ENCODE measurements around the gene PLD4. TPM values are rescaled to one million over a fixed set of nuclear protein-coding genes. Genes with fewer than 3 reads are reported as not detected.

PLD4 gene
- total RNA-seq, 1 experiment from 2014 or later: 0.15 TPM

DNA sequence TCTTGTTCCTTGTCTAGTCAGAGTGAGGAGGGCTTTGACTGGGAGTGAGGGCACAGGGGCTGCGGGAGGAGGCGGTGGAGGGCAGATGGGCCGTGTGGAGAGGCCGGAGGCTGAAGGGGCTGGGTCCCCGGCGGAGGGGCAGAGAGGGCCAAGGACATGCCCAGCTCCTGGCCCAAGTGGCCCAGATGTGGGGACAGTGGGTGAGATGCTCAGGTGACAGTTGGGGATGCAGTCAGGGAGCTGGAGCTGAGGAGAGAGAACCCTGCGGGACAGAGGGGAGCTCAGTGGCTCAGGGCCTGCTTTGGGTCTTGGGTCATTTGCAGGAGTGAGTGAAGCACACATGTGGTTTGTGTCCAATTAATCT lies 26.5 kb upstream of the PLD4 start:
- Histone ChIP-seq H3K36me3 (ENCODE audit: control insufficient read depth, insufficient read depth, low read length) (no peaks in the 10 kb centered on the region), H3K27ac (ENCODE audit: low read length) (no peak overlapping the region), H3K4me1 (ENCODE audit: control insufficient read depth, insufficient read depth, low read length) (peaks cover 3% of the 10 kb centered on the region), H3K4me3 (ENCODE audit: low read depth in 2 of 2, low read length in 2 of 2) (no peak overlapping the region), H3K27me3 (ENCODE audit: control insufficient read depth, insufficient read depth, low read length) (no peaks in the 10 kb centered on the region), H3K9me3 (ENCODE audit: control insufficient read depth, insufficient read depth, low read depth, low read length) (no peaks in the 10 kb centered on the region)
- POLR2A ChIA-PET: no interaction called here
- DNase-seq (ENCODE audit: low read depth, low spot score) (no peak), ATAC-seq (no peak)
- CTCF ChIA-PET: no interaction called here
- no peak for TF ChIP-seq TCF7L2 (IDR thresholded peaks at IDR 0.05; ENCODE audit: low read depth, low read length)
- TF ChIP-seq, protein P1, sequence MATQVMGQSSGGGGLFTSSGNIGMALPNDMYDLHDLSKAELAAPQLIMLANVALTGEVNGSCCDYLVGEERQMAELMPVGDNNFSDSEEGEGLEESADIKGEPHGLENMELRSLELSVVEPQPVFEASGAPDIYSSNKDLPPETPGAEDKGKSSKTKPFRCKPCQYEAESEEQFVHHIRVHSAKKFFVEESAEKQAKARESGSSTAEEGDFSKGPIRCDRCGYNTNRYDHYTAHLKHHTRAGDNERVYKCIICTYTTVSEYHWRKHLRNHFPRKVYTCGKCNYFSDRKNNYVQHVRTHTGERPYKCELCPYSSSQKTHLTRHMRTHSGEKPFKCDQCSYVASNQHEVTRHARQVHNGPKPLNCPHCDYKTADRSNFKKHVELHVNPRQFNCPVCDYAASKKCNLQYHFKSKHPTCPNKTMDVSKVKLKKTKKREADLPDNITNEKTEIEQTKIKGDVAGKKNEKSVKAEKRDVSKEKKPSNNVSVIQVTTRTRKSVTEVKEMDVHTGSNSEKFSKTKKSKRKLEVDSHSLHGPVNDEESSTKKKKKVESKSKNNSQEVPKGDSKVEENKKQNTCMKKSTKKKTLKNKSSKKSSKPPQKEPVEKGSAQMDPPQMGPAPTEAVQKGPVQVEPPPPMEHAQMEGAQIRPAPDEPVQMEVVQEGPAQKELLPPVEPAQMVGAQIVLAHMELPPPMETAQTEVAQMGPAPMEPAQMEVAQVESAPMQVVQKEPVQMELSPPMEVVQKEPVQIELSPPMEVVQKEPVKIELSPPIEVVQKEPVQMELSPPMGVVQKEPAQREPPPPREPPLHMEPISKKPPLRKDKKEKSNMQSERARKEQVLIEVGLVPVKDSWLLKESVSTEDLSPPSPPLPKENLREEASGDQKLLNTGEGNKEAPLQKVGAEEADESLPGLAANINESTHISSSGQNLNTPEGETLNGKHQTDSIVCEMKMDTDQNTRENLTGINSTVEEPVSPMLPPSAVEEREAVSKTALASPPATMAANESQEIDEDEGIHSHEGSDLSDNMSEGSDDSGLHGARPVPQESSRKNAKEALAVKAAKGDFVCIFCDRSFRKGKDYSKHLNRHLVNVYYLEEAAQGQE (IDR thresholded peaks at IDR 0.05; ENCODE audit: insufficient read depth in 1 of 2, low read depth in 2 of 2, low read length in 1 of 2): no peak
- TF ChIP-seq, protein P2, sequence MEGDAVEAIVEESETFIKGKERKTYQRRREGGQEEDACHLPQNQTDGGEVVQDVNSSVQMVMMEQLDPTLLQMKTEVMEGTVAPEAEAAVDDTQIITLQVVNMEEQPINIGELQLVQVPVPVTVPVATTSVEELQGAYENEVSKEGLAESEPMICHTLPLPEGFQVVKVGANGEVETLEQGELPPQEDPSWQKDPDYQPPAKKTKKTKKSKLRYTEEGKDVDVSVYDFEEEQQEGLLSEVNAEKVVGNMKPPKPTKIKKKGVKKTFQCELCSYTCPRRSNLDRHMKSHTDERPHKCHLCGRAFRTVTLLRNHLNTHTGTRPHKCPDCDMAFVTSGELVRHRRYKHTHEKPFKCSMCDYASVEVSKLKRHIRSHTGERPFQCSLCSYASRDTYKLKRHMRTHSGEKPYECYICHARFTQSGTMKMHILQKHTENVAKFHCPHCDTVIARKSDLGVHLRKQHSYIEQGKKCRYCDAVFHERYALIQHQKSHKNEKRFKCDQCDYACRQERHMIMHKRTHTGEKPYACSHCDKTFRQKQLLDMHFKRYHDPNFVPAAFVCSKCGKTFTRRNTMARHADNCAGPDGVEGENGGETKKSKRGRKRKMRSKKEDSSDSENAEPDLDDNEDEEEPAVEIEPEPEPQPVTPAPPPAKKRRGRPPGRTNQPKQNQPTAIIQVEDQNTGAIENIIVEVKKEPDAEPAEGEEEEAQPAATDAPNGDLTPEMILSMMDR (IDR thresholded peaks at IDR 0.05): no peak
- no peak for TF ChIP-seq SIN3A (IDR thresholded peaks at IDR 0.05; ENCODE audit: borderline replicate concordance, insufficient read depth, low read depth, low read length)
- TF ChIP-seq POLR2AphosphoS5 (IDR thresholded peaks at IDR 0.05; ENCODE audit: low read depth, low read length): no peak
- no TSS peak for BruUV-seq (replicated peaks)
- in situ Hi-C loops (cut with HindIII; ENCODE audit: low pct_unique_long_range_greater_than_20kb, low sequenced_read_pairs) (no loop called here), intact Hi-C loops (cut with micrococcal nuclease; ENCODE audit: unreplicated experiment) (loop anchor here (5.0 kb wide), 1 partner anchor 69 kb away; no protein-coding TSS in a partner anchor)

DNA sequence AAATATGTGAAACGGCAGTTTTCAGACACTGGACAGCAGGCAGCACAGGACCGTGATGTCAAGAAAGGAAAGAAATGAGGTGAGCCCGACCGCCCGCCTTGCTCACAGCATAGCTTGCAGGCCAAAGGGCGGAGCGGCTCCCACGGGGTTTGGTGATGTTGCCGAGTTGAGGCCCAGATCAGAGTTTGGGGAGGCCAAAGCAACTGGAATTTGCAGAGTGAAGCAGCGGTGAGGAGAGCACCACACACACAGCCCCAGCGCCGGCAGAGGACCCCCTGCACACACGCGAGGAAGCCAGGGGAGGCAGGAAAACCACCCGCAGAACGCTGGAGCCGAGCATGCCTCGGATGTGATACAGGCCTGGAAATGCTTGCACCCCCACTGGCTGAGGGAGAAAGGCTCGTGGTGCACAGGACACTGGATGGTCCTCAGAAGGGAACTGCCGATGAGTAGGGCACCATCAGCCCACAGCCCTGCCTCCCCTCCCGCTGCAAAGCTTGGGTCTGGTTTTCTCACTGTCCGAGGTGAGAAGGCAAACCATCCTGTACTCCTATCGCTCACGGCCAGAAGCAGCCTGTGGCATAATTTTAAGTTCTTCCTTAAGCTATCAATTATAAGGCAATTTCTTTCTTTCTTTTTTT lies 25.7 kb upstream of the PLD4 start:
- Histone ChIP-seq H3K27ac (ENCODE audit: low read length) (no peak overlapping the region), H3K36me3 (ENCODE audit: control insufficient read depth, insufficient read depth, low read length) (no peaks in the 10 kb centered on the region), H3K4me1 (ENCODE audit: control insufficient read depth, insufficient read depth, low read length) (peaks cover 3% of the 10 kb centered on the region), H3K27me3 (ENCODE audit: control insufficient read depth, insufficient read depth, low read length) (no peaks in the 10 kb centered on the region), H3K9me3 (ENCODE audit: control insufficient read depth, insufficient read depth, low read depth, low read length) (no peaks in the 10 kb centered on the region), H3K4me3 (ENCODE audit: low read depth in 2 of 2, low read length in 2 of 2) (no peak overlapping the region)
- TF ChIP-seq, protein P2 (IDR thresholded peaks at IDR 0.05): no peak
- TF ChIP-seq TCF7L2 (IDR thresholded peaks at IDR 0.05; ENCODE audit: low read depth, low read length) (no peak), POLR2AphosphoS5 (IDR thresholded peaks at IDR 0.05; ENCODE audit: low read depth, low read length) (no peak), SIN3A (IDR thresholded peaks at IDR 0.05; ENCODE audit: borderline replicate concordance, insufficient read depth, low read depth, low read length) (no peak)
- TF ChIP-seq, protein P1 (IDR thresholded peaks at IDR 0.05; ENCODE audit: insufficient read depth in 1 of 2, low read depth in 2 of 2, low read length in 1 of 2): no peak
- no TSS peak for BruUV-seq (replicated peaks)
- in situ Hi-C loops (cut with HindIII; ENCODE audit: low pct_unique_long_range_greater_than_20kb, low sequenced_read_pairs) (no loop called here), intact Hi-C loops (cut with micrococcal nuclease; ENCODE audit: unreplicated experiment) (loop anchor here (5.0 kb wide), 1 partner anchor 68 kb away; no protein-coding TSS in a partner anchor)
- ChIA-PET CTCF (no interaction called here), POLR2A (no interaction called here)
- ATAC-seq: no peak
- no peak for DNase-seq (ENCODE audit: low read depth, low spot score)
